WI38 (cell line): ENCODE data around the gene CCDC152.

Experiments used
- H3K4me3 ChIP-seq: 2 replicates; pipeline ENCODE4 v1.5.1; 2011; ENCODE audit warnings: low read depth, mild to moderate bottlenecking, control low read depth, low read length
- TF ChIP-seq, protein P1 (sequence below): IDR thresholded peaks from 2 replicates; pipeline ENCODE4 v1.5.1; 2012; ENCODE audit warnings: low read depth, mild to moderate bottlenecking, control low read depth, low read length

Gene CCDC152

GRCh38 chr5:42806004-42806700 is 49.5 kb downstream of the CCDC152 start:
- TF ChIP-seq, protein P1, sequence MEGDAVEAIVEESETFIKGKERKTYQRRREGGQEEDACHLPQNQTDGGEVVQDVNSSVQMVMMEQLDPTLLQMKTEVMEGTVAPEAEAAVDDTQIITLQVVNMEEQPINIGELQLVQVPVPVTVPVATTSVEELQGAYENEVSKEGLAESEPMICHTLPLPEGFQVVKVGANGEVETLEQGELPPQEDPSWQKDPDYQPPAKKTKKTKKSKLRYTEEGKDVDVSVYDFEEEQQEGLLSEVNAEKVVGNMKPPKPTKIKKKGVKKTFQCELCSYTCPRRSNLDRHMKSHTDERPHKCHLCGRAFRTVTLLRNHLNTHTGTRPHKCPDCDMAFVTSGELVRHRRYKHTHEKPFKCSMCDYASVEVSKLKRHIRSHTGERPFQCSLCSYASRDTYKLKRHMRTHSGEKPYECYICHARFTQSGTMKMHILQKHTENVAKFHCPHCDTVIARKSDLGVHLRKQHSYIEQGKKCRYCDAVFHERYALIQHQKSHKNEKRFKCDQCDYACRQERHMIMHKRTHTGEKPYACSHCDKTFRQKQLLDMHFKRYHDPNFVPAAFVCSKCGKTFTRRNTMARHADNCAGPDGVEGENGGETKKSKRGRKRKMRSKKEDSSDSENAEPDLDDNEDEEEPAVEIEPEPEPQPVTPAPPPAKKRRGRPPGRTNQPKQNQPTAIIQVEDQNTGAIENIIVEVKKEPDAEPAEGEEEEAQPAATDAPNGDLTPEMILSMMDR, result no peak
- no peak overlapping the region for H3K4me3 ChIP-seq

DNA sequence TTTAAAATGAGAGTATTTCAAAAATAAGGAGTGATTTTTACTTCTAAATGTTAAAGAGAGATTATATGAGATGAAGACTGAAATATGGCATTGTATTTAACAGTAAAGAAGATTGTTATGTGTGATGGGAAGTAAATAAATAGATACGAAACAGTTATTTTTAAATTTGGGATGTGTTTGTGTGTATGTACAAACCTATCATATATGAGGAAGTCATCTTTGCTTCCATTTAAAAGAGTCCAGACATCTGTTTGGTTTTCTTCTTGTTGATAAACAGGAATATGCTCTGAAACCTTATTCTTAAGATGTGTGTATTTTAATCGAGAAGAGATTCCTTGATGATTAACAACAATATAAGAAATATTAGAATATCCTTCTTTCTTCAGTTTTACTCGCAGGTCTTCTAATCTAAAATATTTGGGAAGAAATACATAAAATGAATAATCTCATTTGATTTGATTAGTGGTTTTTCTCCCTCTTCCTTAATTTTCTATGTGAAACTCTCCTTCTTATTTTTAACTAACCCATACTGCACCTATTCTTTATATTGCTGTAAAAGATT is 50.2 kb downstream of the CCDC152 start:
- TF ChIP-seq, protein P1, result no peak

GRCh38 chr5:42807722-42808447 is 51.3 kb downstream of the CCDC152 start:
- TF ChIP-seq, protein P1, result no peak
- no peak overlapping the region for H3K4me3 ChIP-seq

More for the DNA sequence above, 50.2 kb downstream of the CCDC152 start:
- H3K4me3 ChIP-seq, result no peak overlapping the region

DNA sequence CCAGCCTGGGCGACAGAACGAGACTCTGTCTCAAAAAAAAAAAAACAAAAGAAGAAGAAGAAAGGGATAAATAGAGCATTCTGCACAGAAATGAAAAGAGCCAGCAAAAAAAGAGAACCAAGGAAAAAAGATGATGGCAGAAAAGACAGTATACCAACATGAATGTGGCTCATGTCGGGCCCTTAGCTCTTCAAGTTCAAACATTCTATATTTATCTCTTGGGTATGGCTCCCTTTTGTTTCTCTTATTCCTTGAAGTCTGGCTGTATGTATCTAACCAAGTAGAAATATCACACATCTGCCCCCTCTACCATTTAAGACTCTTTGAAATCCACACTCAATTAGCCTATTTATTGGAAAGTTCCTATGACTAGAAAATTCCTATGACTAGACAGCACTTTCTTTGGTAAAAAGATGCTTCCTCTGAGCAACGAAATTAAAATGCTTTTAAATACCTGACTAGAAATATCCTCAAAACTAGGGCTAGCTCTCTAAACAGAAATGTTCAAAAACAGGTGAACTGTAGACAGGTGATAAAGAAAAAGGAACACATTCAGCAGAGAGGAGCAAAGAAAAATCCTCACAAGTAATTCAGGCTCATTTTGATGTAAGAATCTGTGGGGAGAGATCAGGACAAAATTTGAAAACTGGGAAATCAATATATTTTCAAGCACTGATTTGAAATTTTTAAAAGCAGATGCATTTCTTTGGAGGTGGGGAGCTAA is 52.4 kb downstream of the CCDC152 start:
- no peak overlapping the region for H3K4me3 ChIP-seq
- TF ChIP-seq, protein P1, result no peak

GRCh38 chr5:42810834-42811590 is 54.4 kb downstream of the CCDC152 start:
- no peak overlapping the region for H3K4me3 ChIP-seq
- TF ChIP-seq, protein P1, result no peak

- no peak within 1 kb of the TSS for H3K4me3 ChIP-seq
- TF ChIP-seq, protein P1, result no peak
Measured at GRCh38 chr5:42811591-42812446, 55.2 kb downstream of the CCDC152 start, which contains the start of gene SELENOP. Gene SELENOP (minus strand): TSS chr5:42811892. CDS start chr5:42808353, 3,539 bp downstream.
